Testis (tissue), 3 donors: ENCODE data around the gene FITM1. TPM values are rescaled to one million over a fixed set of nuclear protein-coding genes. Genes with fewer than 3 reads are reported as not detected.

Source experiments
- DNase-seq: peaks from one replicate; pipeline ENCODE4 v3.0.0-alpha.2; 2019
- H3K27ac ChIP-seq, 2 donors: fragments of 200-600 bp; sonication (generic); one replicate each; pipeline ENCODE4 v1.5.1; 2019
- H3K27me3 ChIP-seq: fragments of 200-600 bp; sonication (generic); one replicate; pipeline ENCODE4 v1.5.1; 2019
- H3K36me3 ChIP-seq: fragments of 200-600 bp; sonication (generic); one replicate; pipeline ENCODE4 v1.5.1; 2017; ENCODE audit warnings: low read depth; ENCODE audit errors: missing control alignments
- H3K4me1 ChIP-seq: fragments of 200-600 bp; sonication (generic); one replicate; pipeline ENCODE4 v1.5.1; 2019
- H3K4me3 ChIP-seq, 2 donors: fragments of 200-600 bp; sonication (generic); one replicate each; pipeline ENCODE4 v1.5.1; 2017 to 2019
- H3K9me3 ChIP-seq: fragments of 200-600 bp; sonication (generic); one replicate; pipeline ENCODE4 v1.5.1; 2017
- POLR2A ChIP-seq: fragments of 450-650 bp; IDR thresholded peaks from one replicate; pipeline ENCODE4 v1.6.1; 2017; ENCODE audit warnings: antibody characterized with exemption, mild to moderate bottlenecking, moderate library complexity
- WGBS, 2 donors: methylation state at CpG; one replicate each; pipeline ENCODE4 v1.1.5; 2018; 5-methylcytosine and 5-hydroxymethylcytosine counted together
- intact Hi-C: fragments of 100-400 bp; cut with DNase I; formaldehyde crosslinking; loops from one replicate; pipeline ENCODE4 v1.15.1; 2023; ENCODE audit warnings: low total_unique reads
- polyA plus RNA-seq: library from polyadenylated mRNA; stranded (reverse); fragments of 350-450 nt; fragmentation: Illumina TruSeq; extraction: RNeasy Lipid Tissue Mini Kit (QIAGEN cat#74804); gene quantifications from one replicate; pipeline ENCODE4 v1.2.3, GENCODE V29; 2014; ENCODE audit warnings: low read depth, low replicate concordance; ENCODE audit not compliant: insufficient read depth
- total RNA-seq, 2 donors: library from RNA; depleted of rRNA; stranded (reverse); fragments of >200 nt; gene quantifications; one replicate each; pipeline ENCODE4 v1.2.3, GENCODE V29; 2016
- TF ChIP-seq, protein P1 (sequence below), 3 experiments: fragments of 450-650 bp in 2 of 3; fragments of 200-600 bp in 1 of 3; sonication (generic) in 1 of 3; IDR thresholded peaks; one replicate each; pipeline ENCODE4 v1.5.1; 2016 to 2019; ENCODE audit warnings: antibody characterized with exemption in 3 of 3, mild to moderate bottlenecking in 2 of 3, moderate library complexity in 1 of 3

Gene FITM1
- total and polyA plus RNA-seq, 3 donors from 2014 or later = 2.2 to 3.7 (median 3.5) TPM

DNA sequence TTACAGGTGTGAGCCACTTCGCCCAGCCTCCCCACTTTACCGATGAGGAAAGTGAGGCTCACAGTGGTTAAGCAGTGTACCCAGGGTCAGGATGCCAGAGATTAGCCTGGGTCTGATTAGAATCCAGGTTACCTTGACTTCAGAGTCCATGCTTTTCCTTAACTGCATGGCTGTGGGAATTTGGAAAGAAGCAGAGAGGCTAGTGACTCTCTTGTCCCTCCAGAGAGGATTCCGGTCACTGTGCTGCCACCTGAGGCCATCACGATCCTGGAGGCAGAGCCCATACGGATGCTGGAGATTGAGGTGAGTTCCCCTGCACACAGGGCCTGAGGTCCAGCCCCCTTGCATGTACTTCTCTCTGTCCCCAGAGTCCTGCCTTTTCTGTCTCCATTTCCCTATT lies 46.1 kb downstream of the FITM1 start:
- Histone ChIP-seq H3K4me1 (no peaks in the 10 kb centered on the region), H3K9me3 (no peaks in the 10 kb centered on the region), H3K36me3 (no peaks in the 10 kb centered on the region), H3K4me3 (no peak overlapping the region), H3K27me3 (no peaks in the 10 kb centered on the region), H3K27ac (no peak overlapping the region)
- no peak for TF ChIP-seq POLR2A
- TF ChIP-seq, protein P1, sequence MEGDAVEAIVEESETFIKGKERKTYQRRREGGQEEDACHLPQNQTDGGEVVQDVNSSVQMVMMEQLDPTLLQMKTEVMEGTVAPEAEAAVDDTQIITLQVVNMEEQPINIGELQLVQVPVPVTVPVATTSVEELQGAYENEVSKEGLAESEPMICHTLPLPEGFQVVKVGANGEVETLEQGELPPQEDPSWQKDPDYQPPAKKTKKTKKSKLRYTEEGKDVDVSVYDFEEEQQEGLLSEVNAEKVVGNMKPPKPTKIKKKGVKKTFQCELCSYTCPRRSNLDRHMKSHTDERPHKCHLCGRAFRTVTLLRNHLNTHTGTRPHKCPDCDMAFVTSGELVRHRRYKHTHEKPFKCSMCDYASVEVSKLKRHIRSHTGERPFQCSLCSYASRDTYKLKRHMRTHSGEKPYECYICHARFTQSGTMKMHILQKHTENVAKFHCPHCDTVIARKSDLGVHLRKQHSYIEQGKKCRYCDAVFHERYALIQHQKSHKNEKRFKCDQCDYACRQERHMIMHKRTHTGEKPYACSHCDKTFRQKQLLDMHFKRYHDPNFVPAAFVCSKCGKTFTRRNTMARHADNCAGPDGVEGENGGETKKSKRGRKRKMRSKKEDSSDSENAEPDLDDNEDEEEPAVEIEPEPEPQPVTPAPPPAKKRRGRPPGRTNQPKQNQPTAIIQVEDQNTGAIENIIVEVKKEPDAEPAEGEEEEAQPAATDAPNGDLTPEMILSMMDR (IDR thresholded peaks at IDR 0.05) = no peak
- 95 to 100% methylated on average over 5 of the region's 5 CpGs for WGBS, 2 donors
- DNase-seq = no peak
- intact Hi-C loops = no loop called here

DNA sequence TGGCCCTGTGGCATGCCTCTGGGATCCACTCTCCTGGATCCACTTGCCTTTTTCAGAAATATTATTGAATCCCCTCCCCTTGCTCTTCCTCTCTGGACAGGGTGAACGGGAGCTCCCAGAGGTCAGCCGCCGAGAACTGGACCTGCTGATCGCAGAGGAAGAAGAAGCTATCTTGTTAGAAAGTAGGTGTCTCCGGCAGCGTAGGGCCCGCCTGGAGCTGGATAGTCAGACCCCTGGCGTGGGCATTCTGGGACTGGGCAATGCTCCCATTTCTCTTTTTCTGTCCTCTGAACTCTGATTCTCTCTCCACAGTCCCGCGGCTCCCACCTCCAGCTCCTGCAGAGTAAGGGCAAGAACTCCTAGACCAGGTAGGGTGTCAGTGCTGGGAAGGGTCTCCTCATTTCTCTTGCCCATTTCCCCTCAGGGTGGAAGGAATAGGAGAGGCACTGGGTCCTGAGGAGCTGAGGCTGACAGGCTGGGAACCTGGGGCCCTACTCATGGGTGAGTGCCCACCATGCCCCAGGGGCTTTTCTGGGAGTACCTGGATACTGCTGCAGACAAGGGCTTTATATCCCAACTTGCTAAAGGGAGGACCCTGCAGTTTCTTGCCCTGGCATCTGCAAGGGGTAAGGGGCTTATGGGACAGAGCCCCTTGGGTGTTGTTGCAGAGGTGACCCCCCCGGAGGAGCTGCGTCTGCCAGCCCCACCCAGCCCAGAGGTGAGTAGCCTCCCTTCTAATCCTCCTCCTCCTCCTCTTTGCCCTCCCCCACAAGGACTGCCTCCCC lies 46.8 kb downstream of the FITM1 start:
- no peaks in the 10 kb centered on the region for H3K36me3 ChIP-seq
- TF ChIP-seq, protein P1 (IDR thresholded peaks at IDR 0.05) = no peak
- TF ChIP-seq POLR2A = no peak
- 87% methylated on average over 8 to 12 of the region's 12 CpGs for WGBS, 2 donors

DNA sequence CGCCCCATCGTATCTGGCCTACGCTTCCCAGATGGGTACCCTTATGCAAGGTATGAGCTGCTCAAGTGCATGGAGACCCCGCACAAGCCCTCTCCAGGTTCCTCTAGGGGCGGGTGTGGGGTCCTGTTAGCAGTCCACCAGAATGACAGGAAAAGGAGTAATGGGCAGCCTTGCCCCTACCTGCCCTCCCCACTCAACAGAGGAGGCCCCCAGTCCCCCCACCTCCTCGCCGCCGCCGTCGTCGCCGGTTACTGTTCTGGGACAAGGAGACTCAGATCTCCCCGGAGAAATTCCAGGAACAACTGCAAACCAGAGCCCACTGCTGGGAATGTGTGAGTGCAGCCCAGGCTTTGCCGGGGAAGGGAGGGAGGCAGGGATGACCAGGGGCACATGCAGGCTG lies 47.4 kb downstream of the FITM1 start:
- no peak overlapping the region for H3K4me3 ChIP-seq
- H3K27me3 ChIP-seq = no peaks in the 10 kb centered on the region
- no peaks in the 10 kb centered on the region for H3K36me3 ChIP-seq
- H3K4me1 ChIP-seq = no peaks in the 10 kb centered on the region
- no peak overlapping the region for H3K27ac ChIP-seq
- 93 to 94% methylated on average over 6 to 14 of the region's 14 CpGs for WGBS, 2 donors
- H3K9me3 ChIP-seq = no peaks in the 10 kb centered on the region
- intact Hi-C loops = no loop called here
- no peak for TF ChIP-seq POLR2A
- TF ChIP-seq, protein P1 (IDR thresholded peaks at IDR 0.05) = no peak
- no peak for DNase-seq

More for the DNA sequence above, 46.8 kb downstream of the FITM1 start:
- DNase-seq = no peak
- Histone ChIP-seq H3K4me3 (no peak overlapping the region), H3K27me3 (no peaks in the 10 kb centered on the region), H3K9me3 (no peaks in the 10 kb centered on the region), H3K4me1 (no peaks in the 10 kb centered on the region), H3K27ac (no peak overlapping the region)
- intact Hi-C loops = no loop called here

DNA sequence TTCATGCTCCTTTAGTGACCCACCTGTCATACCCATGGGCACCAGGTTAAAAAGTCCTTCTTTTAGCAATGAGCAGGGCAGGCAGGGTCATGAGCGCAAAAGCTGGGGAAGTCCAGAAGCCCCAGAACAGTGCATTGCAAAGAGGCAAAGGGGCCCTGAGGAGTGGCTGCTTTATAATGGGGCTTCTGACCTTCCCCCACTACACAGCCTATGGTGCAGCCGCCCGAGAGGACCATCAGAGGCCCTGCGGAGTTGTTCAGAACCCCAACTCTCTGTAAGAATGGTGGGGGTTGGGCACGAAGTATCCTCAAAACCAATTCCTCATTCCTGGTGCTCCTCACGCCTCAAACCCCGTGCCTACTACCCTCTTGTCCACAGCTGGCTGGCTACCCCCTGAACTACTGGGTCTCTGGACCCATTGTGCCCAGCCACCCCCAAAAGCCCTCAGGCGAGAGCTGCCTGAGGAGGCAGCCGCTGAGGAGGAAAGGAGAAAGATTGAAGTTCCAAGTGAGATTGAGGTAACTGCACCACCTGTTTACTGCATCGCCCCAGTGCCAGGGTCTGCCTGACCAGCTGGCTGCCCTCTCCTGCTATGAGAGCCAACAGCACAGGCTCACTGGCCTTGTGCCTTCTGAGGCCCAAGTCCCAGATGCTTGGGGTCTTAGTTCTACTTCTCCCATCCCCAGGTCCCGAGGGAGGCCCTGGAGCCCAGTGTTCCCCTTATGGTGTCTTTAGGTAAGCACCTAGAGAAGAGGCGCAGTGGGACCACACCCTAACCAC lies 48.1 kb downstream of the FITM1 start:
- intact Hi-C loops = no loop called here
- no peak overlapping the region for H3K27ac ChIP-seq
- H3K36me3 ChIP-seq = no peaks in the 10 kb centered on the region
- WGBS, 2 donors = 88 to 92% methylated on average over 9 to 12 of the region's 12 CpGs
- no peak for DNase-seq
- no peak for TF ChIP-seq POLR2A
- TF ChIP-seq, protein P1 (IDR thresholded peaks at IDR 0.05) = no peak
- no peaks in the 10 kb centered on the region for H3K9me3 ChIP-seq
- no peak overlapping the region for H3K4me3 ChIP-seq
- H3K27me3 ChIP-seq = no peaks in the 10 kb centered on the region
- no peaks in the 10 kb centered on the region for H3K4me1 ChIP-seq
